Keratinocyte (primary cell): Measurements from ENCODE around the gene ACTA2.

ENCODE experiments used
- EZH2 ChIP-seq: IDR thresholded peaks from one replicate; pipeline ENCODE4 v1.6.1; 2012; ENCODE audit warnings: inconsistent platforms, mild to moderate bottlenecking, low read length, moderate library complexity
- TF ChIP-seq, protein P1 (sequence below), 3 experiments: IDR thresholded peaks in 1 of 3; conservative IDR thresholded peaks in 1 of 3; optimal IDR thresholded peaks in 1 of 3; 2 replicates in 2 of 3; 3 replicates in 1 of 3; pipeline versions ENCODE3 to v1.5.1; 2011; ENCODE audit warnings: low read length in 3 of 3, mild to moderate bottlenecking in 3 of 3, moderate library complexity in 2 of 3, control low read depth in 1 of 3, inconsistent platforms in 1 of 3; ENCODE audit not compliant: insufficient read depth in 2 of 3; ENCODE audit errors: extremely low read depth in 1 of 3

DNA sequence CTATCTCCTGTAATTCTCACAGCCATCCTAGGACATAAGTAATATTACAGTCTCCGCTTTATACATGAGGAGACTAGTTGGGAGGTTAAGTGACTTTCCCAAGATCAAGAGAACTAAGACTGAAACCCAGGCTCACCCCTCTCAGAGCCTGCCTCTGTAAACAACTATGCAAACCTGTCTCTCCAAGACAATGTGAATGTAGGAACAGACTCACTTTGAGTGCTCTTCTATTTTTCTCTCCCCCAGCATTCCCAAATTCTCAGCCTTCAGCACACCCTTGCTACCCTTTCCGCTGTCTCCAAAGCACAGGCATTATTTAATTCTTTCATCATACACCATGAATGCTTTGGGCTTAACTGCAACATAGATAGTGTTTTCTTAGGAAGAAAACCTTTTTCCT is 13.6 kb downstream of the ACTA2 start:
- TF ChIP-seq, protein P1, sequence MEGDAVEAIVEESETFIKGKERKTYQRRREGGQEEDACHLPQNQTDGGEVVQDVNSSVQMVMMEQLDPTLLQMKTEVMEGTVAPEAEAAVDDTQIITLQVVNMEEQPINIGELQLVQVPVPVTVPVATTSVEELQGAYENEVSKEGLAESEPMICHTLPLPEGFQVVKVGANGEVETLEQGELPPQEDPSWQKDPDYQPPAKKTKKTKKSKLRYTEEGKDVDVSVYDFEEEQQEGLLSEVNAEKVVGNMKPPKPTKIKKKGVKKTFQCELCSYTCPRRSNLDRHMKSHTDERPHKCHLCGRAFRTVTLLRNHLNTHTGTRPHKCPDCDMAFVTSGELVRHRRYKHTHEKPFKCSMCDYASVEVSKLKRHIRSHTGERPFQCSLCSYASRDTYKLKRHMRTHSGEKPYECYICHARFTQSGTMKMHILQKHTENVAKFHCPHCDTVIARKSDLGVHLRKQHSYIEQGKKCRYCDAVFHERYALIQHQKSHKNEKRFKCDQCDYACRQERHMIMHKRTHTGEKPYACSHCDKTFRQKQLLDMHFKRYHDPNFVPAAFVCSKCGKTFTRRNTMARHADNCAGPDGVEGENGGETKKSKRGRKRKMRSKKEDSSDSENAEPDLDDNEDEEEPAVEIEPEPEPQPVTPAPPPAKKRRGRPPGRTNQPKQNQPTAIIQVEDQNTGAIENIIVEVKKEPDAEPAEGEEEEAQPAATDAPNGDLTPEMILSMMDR (optimal IDR thresholded peaks at IDR 0.05 in 1 of 3, IDR thresholded peaks at IDR 0.05 in 1 of 3, conservative IDR thresholded peaks at IDR 0.05 in 1 of 3; ENCODE audit: extremely low read depth in 1 of 3, insufficient read depth in 2 of 3, low read length in 3 of 3): no peak
- TF ChIP-seq EZH2: no peak
